H1 (cell line): ENCODE data around the gene MUC4.

ENCODE experiments used
- POLR2A ChIP-seq, 2 experiments: IDR thresholded peaks; 1 replicate in 1 of 2; 2 replicates in 1 of 2; pipeline ENCODE4 v1.6.1; 2011; ENCODE audit warnings: low read depth in 2 of 2, low read length in 2 of 2, mild to moderate bottlenecking in 2 of 2; ENCODE audit errors: control extremely low read depth in 1 of 2
- TF ChIP-seq, protein P1 (sequence below), 3 experiments: IDR thresholded peaks; 1 replicate in 2 of 3; 2 replicates in 1 of 3; pipeline versions ENCODE4 v1.5.1 to v1.6.1; 2011; ENCODE audit warnings: low read length in 3 of 3, mild to moderate bottlenecking in 3 of 3, inconsistent platforms in 2 of 3, low read depth in 1 of 3, moderate library complexity in 1 of 3; ENCODE audit not compliant: insufficient read depth in 1 of 3; ENCODE audit errors: control extremely low read depth in 1 of 3

DNA sequence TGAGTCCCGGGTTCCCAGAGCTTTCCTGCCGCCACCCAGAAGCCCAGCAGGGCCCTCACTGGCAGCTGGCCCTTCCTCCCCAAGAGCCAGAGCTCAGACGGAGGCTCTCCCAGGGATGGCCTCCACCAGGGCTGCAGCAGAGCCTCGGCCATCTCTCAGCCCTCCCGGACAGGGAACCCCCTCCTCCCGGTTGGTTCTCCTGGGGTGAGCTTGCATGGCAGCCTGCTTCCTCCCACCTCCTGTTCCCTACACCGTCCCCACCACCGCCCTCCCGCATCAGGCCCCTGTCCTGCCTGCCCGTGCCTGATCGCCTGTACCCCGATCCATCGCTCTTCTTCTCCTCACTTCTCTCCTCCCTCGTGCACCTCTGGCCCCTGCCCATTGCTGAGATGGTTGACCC is 24.1 kb upstream of the MUC4 start:
- TF ChIP-seq POLR2A (IDR thresholded peaks at IDR 0.05; ENCODE audit: control extremely low read depth in 1 of 2, low read depth in 2 of 2, low read length in 2 of 2) = no peak
- TF ChIP-seq, protein P1, sequence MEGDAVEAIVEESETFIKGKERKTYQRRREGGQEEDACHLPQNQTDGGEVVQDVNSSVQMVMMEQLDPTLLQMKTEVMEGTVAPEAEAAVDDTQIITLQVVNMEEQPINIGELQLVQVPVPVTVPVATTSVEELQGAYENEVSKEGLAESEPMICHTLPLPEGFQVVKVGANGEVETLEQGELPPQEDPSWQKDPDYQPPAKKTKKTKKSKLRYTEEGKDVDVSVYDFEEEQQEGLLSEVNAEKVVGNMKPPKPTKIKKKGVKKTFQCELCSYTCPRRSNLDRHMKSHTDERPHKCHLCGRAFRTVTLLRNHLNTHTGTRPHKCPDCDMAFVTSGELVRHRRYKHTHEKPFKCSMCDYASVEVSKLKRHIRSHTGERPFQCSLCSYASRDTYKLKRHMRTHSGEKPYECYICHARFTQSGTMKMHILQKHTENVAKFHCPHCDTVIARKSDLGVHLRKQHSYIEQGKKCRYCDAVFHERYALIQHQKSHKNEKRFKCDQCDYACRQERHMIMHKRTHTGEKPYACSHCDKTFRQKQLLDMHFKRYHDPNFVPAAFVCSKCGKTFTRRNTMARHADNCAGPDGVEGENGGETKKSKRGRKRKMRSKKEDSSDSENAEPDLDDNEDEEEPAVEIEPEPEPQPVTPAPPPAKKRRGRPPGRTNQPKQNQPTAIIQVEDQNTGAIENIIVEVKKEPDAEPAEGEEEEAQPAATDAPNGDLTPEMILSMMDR (IDR thresholded peaks at IDR 0.05; ENCODE audit: control extremely low read depth in 1 of 3, insufficient read depth in 1 of 3, low read depth in 1 of 3, low read length in 3 of 3) = no peak
